ENCODE results near the gene RCL1. TPM values are rescaled to one million over a fixed set of nuclear protein-coding genes. Genes with fewer than 3 reads are reported as not detected.

The RCL1 gene
- total RNA-seq, 1 donor from 2014 or later, result 26.0 TPM

- ATAC-seq (ENCODE audit: low read depth), result no peak
These were observed 51.5 kb downstream of the RCL1 start for GRCh38 chr9:4844056-4844838.

GRCh38 chr9:4849369-4849768, 56.6 kb downstream of the RCL1 start:
- TF ChIP-seq CTCF (IDR thresholded peaks at IDR 0.05), result no peak
- Mint-ChIP-seq H3K4me3 (no peak overlapping the region), H3K9me3 (no peaks in the 10 kb centered on the region), H3K27ac (no peak overlapping the region), H3K27me3 (no peaks in the 10 kb centered on the region), H3K4me1 (no peaks in the 10 kb centered on the region), H3K36me3 (ENCODE audit: low read depth) (peaks cover 44% of the 10 kb centered on the region)
- ChIA-PET CTCF (no interaction called here), POLR2A (no interaction called here)
- DNase-seq (no peak), ATAC-seq (ENCODE audit: low read depth) (no peak)
- intact Hi-C loops (cut with micrococcal nuclease), result loop anchor here (1.0 kb wide), 1 partner anchor 139 kb away; no protein-coding TSS in a partner anchor

More at GRCh38 chr9:4844056-4844838, 51.5 kb downstream of the RCL1 start:
- H3K9me3 Mint-ChIP-seq, result no peaks in the 10 kb centered on the region
- peaks cover 57% of the 10 kb centered on the region for H3K36me3 Mint-ChIP-seq (ENCODE audit: low read depth)
- ChIA-PET CTCF (no interaction called here), POLR2A (no interaction called here)
- intact Hi-C loops (cut with micrococcal nuclease), result no loop called here
- no peak for TF ChIP-seq CTCF (IDR thresholded peaks at IDR 0.05)
- no peak for DNase-seq
- no peaks in the 10 kb centered on the region for H3K27me3 Mint-ChIP-seq
- H3K4me1 Mint-ChIP-seq, result peaks cover 16% of the 10 kb centered on the region
- H3K27ac Mint-ChIP-seq, result no peak overlapping the region
- no peak overlapping the region for H3K4me3 Mint-ChIP-seq

- H3K9me3 Mint-ChIP-seq, result no peaks in the 10 kb centered on the region
These were observed 58.0 kb downstream of the RCL1 start for GRCh38 chr9:4850603-4851310.

GRCh38 chr9:4852419-4852818, 59.7 kb downstream of the RCL1 start:
- intact Hi-C loops (cut with micrococcal nuclease), result no loop called here
- DNase-seq (no peak), ATAC-seq (ENCODE audit: low read depth) (no peak)
- H3K27me3 Mint-ChIP-seq, result no peaks in the 10 kb centered on the region
- peaks cover 9% of the 10 kb centered on the region for H3K4me1 Mint-ChIP-seq
- TF ChIP-seq CTCF (IDR thresholded peaks at IDR 0.05), result no peak
- ChIA-PET CTCF (no interaction called here), POLR2A (no interaction called here)
- H3K9me3 Mint-ChIP-seq, result peaks cover 4% of the 10 kb centered on the region
- peaks cover 44% of the 10 kb centered on the region for H3K36me3 Mint-ChIP-seq (ENCODE audit: low read depth)
- H3K27ac Mint-ChIP-seq, result no peak overlapping the region
- H3K4me3 Mint-ChIP-seq, result no peak overlapping the region

More at GRCh38 chr9:4850603-4851310, 58.0 kb downstream of the RCL1 start:
- no peak overlapping the region for H3K4me3 Mint-ChIP-seq
- no peaks in the 10 kb centered on the region for H3K4me1 Mint-ChIP-seq
- CTCF ChIA-PET, result no interaction called here
- DNase-seq (no peak), ATAC-seq (ENCODE audit: low read depth) (no peak)
- POLR2A ChIA-PET, result no interaction called here
- peaks cover 41% of the 10 kb centered on the region for H3K36me3 Mint-ChIP-seq (ENCODE audit: low read depth)
- intact Hi-C loops (cut with micrococcal nuclease), result no loop called here
- peak overlapping the region; percentile 1 for H3K27ac Mint-ChIP-seq
- no peaks in the 10 kb centered on the region for H3K27me3 Mint-ChIP-seq
- TF ChIP-seq CTCF (IDR thresholded peaks at IDR 0.05), result no peak

- H3K9me3 Mint-ChIP-seq, result peaks cover 4% of the 10 kb centered on the region
- no peak for DNase-seq
- peaks cover 10% of the 10 kb centered on the region for H3K4me1 Mint-ChIP-seq
- no peak overlapping the region for H3K27ac Mint-ChIP-seq
- no peak for ATAC-seq (ENCODE audit: low read depth)
- intact Hi-C loops (cut with micrococcal nuclease), result no loop called here
- POLR2A ChIA-PET, result no interaction called here
- H3K27me3 Mint-ChIP-seq, result no peaks in the 10 kb centered on the region
- no peak for TF ChIP-seq CTCF (IDR thresholded peaks at IDR 0.05)
- H3K4me3 Mint-ChIP-seq, result no peak overlapping the region
- peaks cover 61% of the 10 kb centered on the region for H3K36me3 Mint-ChIP-seq (ENCODE audit: low read depth)
- CTCF ChIA-PET, result interaction anchor here (0.6 kb wide), 1 partner anchor 32 kb away, joined by 3 read pairs; no protein-coding TSS in a partner anchor
These were observed 61.5 kb downstream of the RCL1 start for GRCh38 chr9:4854265-4854590.

Data from activated B cell treated with CpG ODN at 0.5 μM for 24 hours (primary cell).